ENCODE results near the gene TRAM2. TPM values are rescaled to one million over a fixed set of nuclear protein-coding genes. Genes with fewer than 3 reads are reported as not detected.

TRAM2 gene
- total and polyA plus RNA-seq, 2 donors (not counting 3 experiments of a cell fraction or from before 2014, with no cell fraction given): 85.7 to 98.6 TPM

GRCh38 chr6:52584203-52584602, 7.3 kb upstream of the TRAM2 start:
- H3K4me2 ChIP-seq (ENCODE audit: insufficient read depth, low read length): no peak overlapping the region
- no peaks in the 10 kb centered on the region for H3K36me3 ChIP-seq (ENCODE audit: control insufficient read depth in 2 of 2, extremely low read depth in 1 of 2, insufficient read depth in 2 of 2, low read length in 2 of 2)
- no peak overlapping the region for H2AFZ ChIP-seq (ENCODE audit: low read depth, low read length)
- intact Hi-C loops (cut with micrococcal nuclease) (no loop called here), dilution Hi-C loops (cut with MboI; ENCODE audit: extremely low pct_ligation_motif_present, low sequenced_read_pairs) (no loop called here)
- BruUV-seq (replicated peaks): no TSS peak
- no peaks in the 10 kb centered on the region for H3K9me3 ChIP-seq (replicated peaks; ENCODE audit: control insufficient read depth, insufficient read depth, low read length)
- CTCF ChIA-PET: interaction anchor here (1.1 kb wide), 2 partner anchors 10 to 68 kb away, joined by 3 read pairs; no protein-coding TSS in a partner anchor
- H3K79me2 ChIP-seq (ENCODE audit: control insufficient read depth, insufficient read depth, low read length): no peaks in the 10 kb centered on the region
- no peak overlapping the region for H3K9ac ChIP-seq (replicated peaks; ENCODE audit: extremely low read depth, insufficient read depth, low read length)
- H3K27ac ChIP-seq (ENCODE audit: insufficient read depth, low read depth, low read length): no peak overlapping the region
- FAIRE-seq (no peak), DNase-seq (ENCODE audit: low read depth, low spot score) (no peak)
- no peaks in the 10 kb centered on the region for H3K4me1 ChIP-seq (ENCODE audit: control insufficient read depth, extremely low read depth, insufficient read depth, low read length)
- no peaks in the 10 kb centered on the region for H3K9me1 ChIP-seq (replicated peaks; ENCODE audit: control insufficient read depth, extremely low read depth, insufficient read depth, low read length)
- no peak overlapping the region for H3K4me3 ChIP-seq (replicated peaks in 1 of 3; ENCODE audit: insufficient read depth in 1 of 3, low read depth in 1 of 3, low read length in 3 of 3)
- H4K20me1 ChIP-seq (replicated peaks; ENCODE audit: control insufficient read depth, extremely low read depth, insufficient read depth, low read length): no peaks in the 10 kb centered on the region
- no peak for TF ChIP-seq EZH2 (IDR thresholded peaks at IDR 0.05; ENCODE audit: borderline replicate concordance, low read depth, low read length, severe bottlenecking)
- TF ChIP-seq FOS (IDR thresholded peaks at IDR 0.05; ENCODE audit: borderline replicate concordance, insufficient read depth, low read length): no peak
- TF ChIP-seq JUN (IDR thresholded peaks at IDR 0.05; ENCODE audit: borderline replicate concordance, insufficient read depth, insufficient read length, low read depth): no peak
- TF ChIP-seq MAX (IDR thresholded peaks at IDR 0.05; ENCODE audit: insufficient read depth, insufficient read length): no peak
- TF ChIP-seq MYC (IDR thresholded peaks at IDR 0.05; ENCODE audit: low read depth, low read length): no peak
- TF ChIP-seq CTCF (IDR thresholded peaks at IDR 0.05; ENCODE audit: extremely low read depth in 1 of 2, insufficient read depth in 1 of 2, low read depth in 1 of 2, low read length in 2 of 2): no peak
- no peak for TF ChIP-seq GATA2 (IDR thresholded peaks at IDR 0.05; ENCODE audit: insufficient read depth, insufficient read length, low read depth, low read length)
- TF ChIP-seq POLR2AphosphoS5 (IDR thresholded peaks at IDR 0.05; ENCODE audit: insufficient read depth, low read depth, low read length): no peak
- TF ChIP-seq POLR2A (IDR thresholded peaks at IDR 0.05; ENCODE audit: low read depth, low read length): no peak
- POLR2A ChIA-PET: interaction anchor here (0.6 kb wide), 1 partner anchor 20 kb away, joined by 3 read pairs; no protein-coding TSS in a partner anchor
- no peaks in the 10 kb centered on the region for H3K27me3 ChIP-seq (ENCODE audit: control insufficient read depth in 2 of 2, insufficient read depth in 2 of 2, low read length in 2 of 2)

Data from endothelial cell of umbilical vein (primary cell).